ENCODE data around the gene VAT1.

VAT1 gene

DNA sequence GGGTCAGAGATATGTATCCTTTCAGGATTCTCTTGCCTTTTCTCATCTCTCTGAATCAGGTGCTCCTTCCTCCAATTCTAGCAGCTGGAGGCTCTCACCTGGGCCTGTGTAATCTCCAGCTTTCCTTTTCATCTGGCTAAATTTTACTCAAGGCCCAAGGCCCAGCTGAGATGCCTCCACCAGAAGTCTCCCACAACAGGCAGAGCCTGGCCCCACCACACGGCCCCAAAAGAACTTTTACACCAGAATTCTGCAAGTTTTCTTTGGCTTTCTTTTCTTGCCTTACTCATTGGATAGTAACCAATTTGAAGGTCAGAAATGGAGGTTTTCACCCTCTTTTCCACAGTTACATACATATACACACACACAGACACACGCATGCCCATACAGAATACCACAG is 17.5 kb upstream of the VAT1 start:
- TF ChIP-seq, protein P1, sequence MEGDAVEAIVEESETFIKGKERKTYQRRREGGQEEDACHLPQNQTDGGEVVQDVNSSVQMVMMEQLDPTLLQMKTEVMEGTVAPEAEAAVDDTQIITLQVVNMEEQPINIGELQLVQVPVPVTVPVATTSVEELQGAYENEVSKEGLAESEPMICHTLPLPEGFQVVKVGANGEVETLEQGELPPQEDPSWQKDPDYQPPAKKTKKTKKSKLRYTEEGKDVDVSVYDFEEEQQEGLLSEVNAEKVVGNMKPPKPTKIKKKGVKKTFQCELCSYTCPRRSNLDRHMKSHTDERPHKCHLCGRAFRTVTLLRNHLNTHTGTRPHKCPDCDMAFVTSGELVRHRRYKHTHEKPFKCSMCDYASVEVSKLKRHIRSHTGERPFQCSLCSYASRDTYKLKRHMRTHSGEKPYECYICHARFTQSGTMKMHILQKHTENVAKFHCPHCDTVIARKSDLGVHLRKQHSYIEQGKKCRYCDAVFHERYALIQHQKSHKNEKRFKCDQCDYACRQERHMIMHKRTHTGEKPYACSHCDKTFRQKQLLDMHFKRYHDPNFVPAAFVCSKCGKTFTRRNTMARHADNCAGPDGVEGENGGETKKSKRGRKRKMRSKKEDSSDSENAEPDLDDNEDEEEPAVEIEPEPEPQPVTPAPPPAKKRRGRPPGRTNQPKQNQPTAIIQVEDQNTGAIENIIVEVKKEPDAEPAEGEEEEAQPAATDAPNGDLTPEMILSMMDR (conservative IDR thresholded peaks at IDR 0.05; ENCODE audit: control insufficient read depth, insufficient read depth, low read depth, low read length): no peak
- no peak for DNase-seq (ENCODE audit: low read depth)

DNA sequence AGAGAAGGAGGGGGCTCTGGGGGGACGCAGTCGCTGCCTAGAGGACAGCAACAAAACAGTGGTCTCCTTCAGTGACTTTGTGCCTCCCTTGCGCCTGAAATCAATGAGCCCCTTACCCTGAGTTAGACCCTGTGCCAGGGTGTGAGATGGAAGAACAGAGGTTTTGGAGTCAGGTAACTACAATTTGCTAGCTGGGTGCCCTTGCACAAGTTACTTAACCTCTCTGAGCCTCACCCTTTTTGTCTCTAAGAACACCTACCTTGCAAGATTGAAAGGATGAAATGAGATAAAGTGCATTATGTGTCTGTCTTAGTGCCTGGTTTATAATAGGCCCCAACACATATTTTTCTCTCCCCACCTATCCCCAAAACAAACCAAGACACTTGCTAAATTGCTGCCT is 12.7 kb upstream of the VAT1 start:
- H3K4me3 ChIP-seq (ENCODE audit: control insufficient read depth, low read depth, low read length): no peak overlapping the region
- DNase-seq (ENCODE audit: low read depth): no peak
- TF ChIP-seq, protein P1 (conservative IDR thresholded peaks at IDR 0.05; ENCODE audit: control insufficient read depth, insufficient read depth, low read depth, low read length): no peak

More for the DNA sequence above, 17.5 kb upstream of the VAT1 start:
- no peak overlapping the region for H3K4me3 ChIP-seq (ENCODE audit: control insufficient read depth, low read depth, low read length)

- no peak overlapping the region for H3K4me3 ChIP-seq (ENCODE audit: control insufficient read depth, low read depth, low read length)
- no peak for DNase-seq (ENCODE audit: low read depth)
- TF ChIP-seq, protein P1 (conservative IDR thresholded peaks at IDR 0.05; ENCODE audit: control insufficient read depth, insufficient read depth, low read depth, low read length): no peak
Observed at GRCh38 chr17:43033948-43034881, 12.0 kb upstream of the VAT1 start.

DNA sequence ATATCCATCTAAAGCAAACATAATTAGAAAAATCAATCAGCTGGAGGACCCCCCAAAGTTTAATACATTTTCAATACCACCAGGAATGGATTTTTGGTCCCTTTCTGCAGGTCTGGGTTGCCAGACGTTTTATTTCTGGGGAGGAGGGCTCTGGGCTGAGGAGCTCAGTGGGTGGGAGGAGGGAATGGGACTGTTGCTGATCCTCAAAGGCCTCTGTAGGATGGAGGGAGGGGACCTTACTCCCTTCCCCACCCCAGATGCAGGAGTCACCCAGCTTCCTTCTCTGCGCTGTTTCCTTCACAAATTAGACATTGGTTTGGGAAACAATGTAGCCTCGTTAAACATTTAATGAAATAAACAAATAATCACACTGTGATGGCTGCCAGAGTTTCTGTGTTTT is 9.5 kb upstream of the VAT1 start:
- TF ChIP-seq, protein P1 (conservative IDR thresholded peaks at IDR 0.05; ENCODE audit: control insufficient read depth, insufficient read depth, low read depth, low read length): no peak
- H3K4me3 ChIP-seq (ENCODE audit: control insufficient read depth, low read depth, low read length): no peak overlapping the region
- no peak for DNase-seq (ENCODE audit: low read depth)

GRCh38 chr17:43030137-43030767 is 8.1 kb upstream of the VAT1 start:
- TF ChIP-seq, protein P1 (conservative IDR thresholded peaks at IDR 0.05; ENCODE audit: control insufficient read depth, insufficient read depth, low read depth, low read length): no peak

GRCh38 chr17:43028221-43028861 is 6.2 kb upstream of the VAT1 start:
- H3K4me3 ChIP-seq (ENCODE audit: control insufficient read depth, low read depth, low read length): no peak overlapping the region
- TF ChIP-seq, protein P1 (conservative IDR thresholded peaks at IDR 0.05; ENCODE audit: control insufficient read depth, insufficient read depth, low read depth, low read length): no peak
- no peak for DNase-seq (ENCODE audit: low read depth)

More at GRCh38 chr17:43030137-43030767, 8.1 kb upstream of the VAT1 start:
- H3K4me3 ChIP-seq (ENCODE audit: control insufficient read depth, low read depth, low read length): no peak overlapping the region
- no peak for DNase-seq (ENCODE audit: low read depth)
